Measurements from ENCODE around the gene LILRB5. TPM values are rescaled to one million over a fixed set of nuclear protein-coding genes. Genes with fewer than 3 reads are reported as not detected.

The LILRB5 gene
- total and polyA plus RNA-seq, 2 of the 8 experiments (the other 6 are each of a cell fraction or from before 2014, with no cell fraction given) = 0.05 TPM; not detected in 1

DNA sequence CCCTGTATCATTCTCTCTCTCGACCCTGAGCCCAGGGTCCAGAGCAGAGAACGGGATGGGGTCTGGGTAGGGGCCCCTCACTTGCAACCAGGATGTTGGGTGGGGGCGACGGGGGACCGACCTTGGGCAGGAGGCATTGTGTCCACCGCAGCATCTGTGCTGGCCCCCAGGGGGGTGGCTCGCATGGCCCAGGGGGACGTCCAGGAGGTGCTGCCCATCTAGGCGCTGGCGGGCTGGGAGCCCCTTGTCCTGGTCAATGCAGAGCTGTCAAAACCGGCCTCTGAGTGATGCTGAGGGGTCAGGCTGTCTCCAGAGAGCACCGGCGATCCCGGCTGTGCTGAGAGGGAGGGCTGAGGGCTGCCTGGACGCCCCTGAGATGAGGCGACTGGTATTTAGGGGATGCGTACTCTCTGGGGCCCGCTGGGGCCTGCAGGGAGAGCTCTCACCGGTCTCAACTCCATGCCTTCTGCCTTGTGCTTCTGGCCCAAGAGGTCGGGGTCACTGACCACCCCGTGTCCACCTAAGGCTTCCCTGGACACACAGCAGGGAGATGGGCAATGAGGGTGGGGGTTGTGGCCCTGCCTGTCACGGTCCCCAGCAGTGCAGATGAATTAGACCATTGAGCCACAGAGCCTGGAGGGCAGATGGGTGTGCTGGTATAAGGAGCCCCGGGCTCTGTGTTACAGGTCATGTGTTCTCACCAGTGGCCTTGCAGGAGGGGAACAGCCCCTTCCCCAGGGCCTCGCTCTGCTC lies 47.8 kb downstream of the LILRB5 start (continued):
- no peak for TF ChIP-seq CTCF (IDR thresholded peaks at IDR 0.05; ENCODE audit: control extremely low read depth in 1 of 3, insufficient read depth in 1 of 3, low read depth in 1 of 3, low read length in 3 of 3)
- TF ChIP-seq CREB1 (IDR thresholded peaks at IDR 0.05) = no peak
- TF ChIP-seq ASH2L (IDR thresholded peaks at IDR 0.05; ENCODE audit: low read length) = no peak
- TF ChIP-seq, protein P1, sequence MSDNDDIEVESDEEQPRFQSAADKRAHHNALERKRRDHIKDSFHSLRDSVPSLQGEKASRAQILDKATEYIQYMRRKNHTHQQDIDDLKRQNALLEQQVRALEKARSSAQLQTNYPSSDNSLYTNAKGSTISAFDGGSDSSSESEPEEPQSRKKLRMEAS (IDR thresholded peaks at IDR 0.05) = no peak
- TF ChIP-seq, protein P2, sequence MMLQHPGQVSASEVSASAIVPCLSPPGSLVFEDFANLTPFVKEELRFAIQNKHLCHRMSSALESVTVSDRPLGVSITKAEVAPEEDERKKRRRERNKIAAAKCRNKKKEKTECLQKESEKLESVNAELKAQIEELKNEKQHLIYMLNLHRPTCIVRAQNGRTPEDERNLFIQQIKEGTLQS (IDR thresholded peaks at IDR 0.05; ENCODE audit: insufficient read depth, low read depth, low read length) = no peak
- TF ChIP-seq CHD7 (IDR thresholded peaks at IDR 0.05; ENCODE audit: insufficient replicate concordance, low read length) = no peak

Measured in H1 (cell line).